ACC112 (cell line): ENCODE results near the gene KCNK6.

ENCODE experiments used
- H2AFZ ChIP-seq: fragments of 200-600 bp; sonication (generic); one replicate; pipeline ENCODE4 v1.6.0; 2017; ENCODE audit warnings: antibody characterized with exemption, low read length; ENCODE audit not compliant: unreplicated experiment
- H3K27ac ChIP-seq: fragments of 200-600 bp; sonication (generic); 2 replicates; pipeline ENCODE4 v1.5.1; 2014; ENCODE audit warnings: low read depth, mild to moderate bottlenecking, antibody characterized with exemption, low read length, moderate library complexity
- H3K27me3 ChIP-seq: fragments of 200-600 bp; sonication (generic); 2 replicates; pipeline ENCODE4 v1.6.1; 2014; ENCODE audit warnings: mild to moderate bottlenecking, antibody characterized with exemption, low read length, moderate library complexity, mixed read lengths; ENCODE audit not compliant: insufficient read depth
- H3K36me3 ChIP-seq: fragments of 200-600 bp; sonication (generic); 2 replicates; pipeline ENCODE4 v1.6.1; 2016; ENCODE audit warnings: mild to moderate bottlenecking, antibody characterized with exemption, low read length, moderate library complexity, mixed read lengths; ENCODE audit not compliant: insufficient read depth
- H3K4me1 ChIP-seq: fragments of 200-600 bp; sonication (generic); one replicate; pipeline ENCODE4 v1.6.1; 2016; ENCODE audit warnings: low read length, mixed read lengths; ENCODE audit not compliant: insufficient read depth, unreplicated experiment, control insufficient read depth
- H3K4me3 ChIP-seq: fragments of 200-600 bp; sonication (generic); 2 replicates; pipeline ENCODE4 v1.5.1; 2014; ENCODE audit warnings: mild to moderate bottlenecking, low read depth, low read length
- H3K79me2 ChIP-seq: fragments of 200-600 bp; sonication (generic); one replicate; pipeline ENCODE4 v1.6.0; 2016; ENCODE audit warnings: low read length; ENCODE audit not compliant: control insufficient read depth, unreplicated experiment, insufficient read depth

The KCNK6 gene

DNA sequence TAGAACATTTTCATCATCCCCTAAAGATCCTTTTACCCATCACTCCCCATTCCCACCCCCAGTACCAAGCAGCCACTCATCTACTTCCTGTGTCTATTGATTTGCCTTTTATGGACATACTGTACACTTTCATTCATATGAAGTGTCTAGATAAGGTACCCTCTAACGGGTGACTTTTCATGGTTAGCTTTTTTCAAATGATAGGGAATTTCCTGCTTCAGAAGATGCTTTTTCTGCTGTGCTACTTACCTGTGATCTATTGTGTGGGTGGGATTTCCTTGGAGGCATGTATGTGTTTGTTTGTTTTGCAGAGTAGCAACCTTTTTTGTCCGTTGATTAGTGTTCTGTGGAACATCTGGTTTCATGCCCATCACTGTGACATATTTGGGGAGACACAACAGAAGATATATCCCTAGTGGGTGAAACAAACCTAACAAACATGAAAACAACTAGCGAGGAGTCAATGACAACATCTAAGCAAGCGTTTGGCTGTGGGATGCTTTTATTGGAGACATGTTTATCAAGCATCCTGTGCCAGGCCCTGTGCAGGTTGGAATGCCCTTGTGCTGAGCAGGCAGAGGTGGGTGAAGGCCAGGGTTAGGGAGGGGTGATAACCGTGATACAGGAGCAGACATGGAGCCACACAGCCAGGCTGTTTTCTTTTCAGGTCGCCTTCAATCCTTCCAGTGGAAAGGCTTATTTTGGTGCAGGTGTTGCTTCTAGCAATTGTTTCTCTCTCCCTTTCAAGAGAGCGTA is 37.7 kb upstream of the KCNK6 start:
- Histone ChIP-seq H3K27ac (no peak overlapping the region), H3K4me3 (no peak overlapping the region), H3K79me2 (no peaks in the 10 kb centered on the region), H2AFZ (no peak overlapping the region), H3K27me3 (no peaks in the 10 kb centered on the region), H3K36me3 (no peaks in the 10 kb centered on the region), H3K4me1 (peaks cover 19% of the 10 kb centered on the region)

DNA sequence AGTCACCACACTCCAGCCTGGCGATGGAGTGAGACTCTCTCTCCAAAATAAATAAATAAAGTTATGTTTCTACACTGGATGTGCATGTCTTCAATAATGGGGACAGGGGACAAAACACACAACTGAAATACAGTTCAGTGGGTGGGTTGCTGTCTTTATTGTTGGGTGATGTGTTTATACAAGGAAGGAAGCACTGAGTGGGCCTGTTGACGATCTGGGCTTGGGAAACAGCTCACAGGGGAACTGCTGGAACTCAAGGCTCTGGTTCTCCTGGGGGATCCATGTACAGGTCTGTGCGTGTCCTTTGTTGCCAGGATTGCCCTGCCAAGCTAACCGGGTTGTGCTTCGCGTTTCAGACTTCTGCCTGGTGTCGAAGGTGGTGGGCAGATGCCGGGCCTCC is 36.4 kb upstream of the KCNK6 start:
- H3K27ac ChIP-seq: no peak overlapping the region
- no peak overlapping the region for H3K4me3 ChIP-seq
- H3K4me1 ChIP-seq: peaks cover 7% of the 10 kb centered on the region
- no peaks in the 10 kb centered on the region for H3K27me3 ChIP-seq
- H2AFZ ChIP-seq: no peak overlapping the region
- no peaks in the 10 kb centered on the region for H3K79me2 ChIP-seq
- H3K36me3 ChIP-seq: no peaks in the 10 kb centered on the region

DNA sequence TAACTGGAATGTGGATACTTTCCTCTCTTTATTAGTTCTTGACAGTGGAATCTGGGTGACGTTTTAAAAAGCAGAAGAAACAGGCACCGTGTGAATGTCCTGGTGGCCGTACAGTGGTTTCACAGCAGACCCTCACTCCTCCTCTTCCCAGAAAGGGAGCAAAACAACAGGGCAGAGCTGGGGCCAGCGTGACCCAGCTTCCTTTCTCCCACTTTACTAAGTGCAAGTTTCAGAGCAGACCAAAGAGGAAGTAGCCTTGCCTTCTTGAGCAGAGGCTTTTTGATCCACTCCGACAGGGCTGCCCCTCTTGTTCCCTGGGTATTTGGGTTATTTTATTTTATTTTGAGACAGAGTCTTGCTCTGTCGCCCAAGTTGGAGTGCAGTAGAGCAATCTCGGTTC is 35.2 kb upstream of the KCNK6 start:
- Histone ChIP-seq H3K79me2 (no peaks in the 10 kb centered on the region), H3K36me3 (no peaks in the 10 kb centered on the region), H3K27me3 (no peaks in the 10 kb centered on the region), H3K4me1 (peaks cover 3% of the 10 kb centered on the region), H3K27ac (no peak overlapping the region), H2AFZ (no peak overlapping the region), H3K4me3 (no peak overlapping the region)

DNA sequence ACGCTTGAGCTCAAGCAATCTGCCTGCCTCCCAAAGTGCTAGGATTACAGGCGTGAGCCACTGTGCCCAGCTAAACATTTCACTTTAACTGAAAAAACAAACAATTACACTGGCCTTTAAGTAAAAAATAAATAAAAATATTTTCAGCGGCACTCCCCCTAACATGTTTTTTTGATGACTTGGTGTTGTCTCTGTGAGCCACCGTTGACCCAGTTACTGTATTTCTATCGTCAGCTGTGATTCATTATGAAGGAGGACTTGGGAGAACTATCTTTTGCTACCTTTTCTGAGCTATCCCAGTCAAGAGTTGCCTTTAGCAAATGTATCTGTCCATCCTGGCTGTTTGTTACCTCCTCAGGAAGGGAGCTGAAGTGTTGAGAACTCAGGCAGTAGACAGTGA is 34.1 kb upstream of the KCNK6 start:
- H2AFZ ChIP-seq: no peak overlapping the region
- H3K79me2 ChIP-seq: no peaks in the 10 kb centered on the region
- H3K36me3 ChIP-seq: no peaks in the 10 kb centered on the region
- H3K27ac ChIP-seq: no peak overlapping the region
- no peaks in the 10 kb centered on the region for H3K27me3 ChIP-seq
- no peak overlapping the region for H3K4me3 ChIP-seq
- H3K4me1 ChIP-seq: peaks cover 9% of the 10 kb centered on the region

DNA sequence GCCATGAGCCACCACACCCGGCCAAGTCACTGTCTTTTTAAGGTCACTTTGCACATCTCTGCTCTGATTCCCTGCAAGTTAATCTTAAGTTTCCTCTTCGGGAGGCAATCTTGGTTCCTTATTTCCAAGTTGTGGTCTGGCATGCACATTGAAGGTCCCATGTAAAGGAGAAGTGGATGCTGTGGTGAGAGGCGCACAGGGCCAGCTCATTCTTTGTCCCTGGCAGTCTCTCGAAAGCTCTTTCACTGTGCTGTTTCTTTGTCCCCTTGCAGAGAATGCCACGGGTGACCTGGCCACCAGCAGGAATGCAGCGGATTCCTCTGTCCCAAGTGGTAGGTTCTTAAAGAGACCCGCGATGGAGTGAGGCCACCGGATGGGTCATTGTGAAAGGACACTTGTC is 32.0 kb upstream of the KCNK6 start:
- Histone ChIP-seq H3K4me1 (peaks cover 14% of the 10 kb centered on the region), H2AFZ (no peak overlapping the region), H3K27ac (no peak overlapping the region), H3K27me3 (no peaks in the 10 kb centered on the region), H3K4me3 (no peak overlapping the region), H3K36me3 (no peaks in the 10 kb centered on the region), H3K79me2 (no peaks in the 10 kb centered on the region)

DNA sequence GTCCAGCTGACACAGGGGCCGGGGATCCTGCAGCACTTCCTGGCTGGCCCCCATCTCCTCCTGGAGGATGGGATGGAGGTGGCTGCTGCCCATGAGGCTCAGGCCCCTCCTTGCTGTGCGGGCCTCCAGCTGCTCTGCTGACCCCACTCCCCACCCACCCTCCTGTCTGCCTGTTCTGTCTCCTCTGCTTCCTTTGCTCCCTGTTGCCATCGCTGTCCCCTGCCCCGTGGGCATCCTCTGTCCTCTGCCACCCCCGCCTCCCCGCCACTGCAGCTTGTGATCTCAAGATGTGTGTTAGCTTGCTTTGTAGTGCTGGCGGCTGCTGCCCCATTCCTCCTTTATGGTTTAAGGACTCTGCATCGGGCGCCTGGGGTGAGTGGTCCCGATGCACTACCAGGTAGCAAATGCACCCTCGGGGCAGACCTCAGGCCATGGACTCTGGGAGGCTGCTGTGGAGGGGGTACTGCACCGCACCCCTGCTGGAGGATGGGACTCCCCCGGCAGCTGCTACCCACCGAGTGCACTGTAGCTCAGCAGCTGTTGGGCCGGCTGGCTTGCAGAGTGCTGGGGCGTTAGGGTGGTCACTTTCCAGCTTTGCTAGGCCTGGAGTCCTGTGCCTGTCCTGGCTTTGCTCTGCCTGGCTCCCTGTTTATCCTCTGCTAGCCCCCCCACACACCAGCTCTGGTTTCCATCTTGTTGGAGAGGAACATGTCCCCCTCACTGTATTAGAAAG is 31.4 kb upstream of the KCNK6 start:
- no peak overlapping the region for H2AFZ ChIP-seq
- H3K4me1 ChIP-seq: peaks cover 14% of the 10 kb centered on the region
- no peaks in the 10 kb centered on the region for H3K27me3 ChIP-seq
- no peaks in the 10 kb centered on the region for H3K36me3 ChIP-seq
- H3K4me3 ChIP-seq: no peak overlapping the region
- no peaks in the 10 kb centered on the region for H3K79me2 ChIP-seq
- no peak overlapping the region for H3K27ac ChIP-seq

DNA sequence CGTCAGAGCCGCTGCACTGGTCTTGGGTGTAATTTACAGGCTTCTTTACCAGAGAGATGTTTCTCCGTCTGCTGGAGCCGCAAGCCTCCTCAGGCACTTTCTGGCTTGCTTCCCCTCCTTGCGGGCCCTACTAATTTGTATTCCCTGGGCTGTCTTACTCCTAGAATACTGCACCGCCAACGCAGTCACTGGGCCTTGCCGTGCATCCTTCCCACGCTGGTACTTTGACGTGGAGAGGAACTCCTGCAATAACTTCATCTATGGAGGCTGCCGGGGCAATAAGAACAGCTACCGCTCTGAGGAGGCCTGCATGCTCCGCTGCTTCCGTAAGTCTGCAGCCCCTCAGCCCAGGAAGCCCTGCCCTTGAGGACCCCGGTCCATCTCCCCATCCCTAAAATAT is 29.7 kb upstream of the KCNK6 start:
- peak overlapping the region; percentile 38; the same call in 1 of the 2 replicates for H3K27ac ChIP-seq
- no peaks in the 10 kb centered on the region for H3K36me3 ChIP-seq
- no peak overlapping the region for H3K4me3 ChIP-seq
- peaks cover 14% of the 10 kb centered on the region for H3K4me1 ChIP-seq
- H3K27me3 ChIP-seq: no peaks in the 10 kb centered on the region
- H3K79me2 ChIP-seq: no peaks in the 10 kb centered on the region
- no peak overlapping the region for H2AFZ ChIP-seq

DNA sequence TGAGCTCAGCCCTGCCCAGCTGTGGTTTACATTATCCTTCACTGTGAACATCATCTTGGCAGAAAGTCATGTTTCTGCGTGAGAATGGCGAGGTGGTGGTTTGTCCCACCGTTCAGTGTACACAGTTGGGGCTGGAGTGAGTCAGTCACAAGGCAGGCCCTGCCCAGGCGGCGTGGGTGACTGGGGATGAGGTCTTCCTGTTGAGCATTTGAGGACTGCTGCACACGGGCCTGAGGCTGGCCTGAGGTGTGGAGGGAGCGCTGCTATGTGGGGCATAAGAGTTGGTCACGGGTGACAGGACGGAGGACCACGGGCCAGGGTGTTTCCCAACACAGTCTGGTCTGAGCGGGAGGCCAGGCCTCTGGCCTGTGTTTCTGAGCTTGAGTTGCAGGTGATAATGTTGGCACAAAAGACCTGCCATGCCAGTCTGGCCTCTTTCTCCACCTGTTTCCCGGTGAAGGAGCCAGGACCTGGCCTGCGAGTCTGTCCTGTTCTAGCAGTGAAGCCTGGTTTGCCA is 29.0 kb upstream of the KCNK6 start:
- peak overlapping the region; percentile 38; the same call in 1 of the 2 replicates for H3K27ac ChIP-seq
- H2AFZ ChIP-seq: peak overlapping the region; percentile 23
- no peaks in the 10 kb centered on the region for H3K27me3 ChIP-seq
- peaks cover 13% of the 10 kb centered on the region for H3K4me1 ChIP-seq
- H3K36me3 ChIP-seq: no peaks in the 10 kb centered on the region
- H3K79me2 ChIP-seq: no peaks in the 10 kb centered on the region
- H3K4me3 ChIP-seq: no peak overlapping the region

DNA sequence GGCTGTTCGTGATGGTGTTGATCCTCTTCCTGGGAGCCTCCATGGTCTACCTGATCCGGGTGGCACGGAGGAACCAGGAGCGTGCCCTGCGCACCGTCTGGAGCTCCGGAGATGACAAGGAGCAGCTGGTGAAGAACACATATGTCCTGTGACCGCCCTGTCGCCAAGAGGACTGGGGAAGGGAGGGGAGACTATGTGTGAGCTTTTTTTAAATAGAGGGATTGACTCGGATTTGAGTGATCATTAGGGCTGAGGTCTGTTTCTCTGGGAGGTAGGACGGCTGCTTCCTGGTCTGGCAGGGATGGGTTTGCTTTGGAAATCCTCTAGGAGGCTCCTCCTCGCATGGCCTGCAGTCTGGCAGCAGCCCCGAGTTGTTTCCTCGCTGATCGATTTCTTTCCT is 27.8 kb upstream of the KCNK6 start:
- peaks cover 10% of the 10 kb centered on the region for H3K4me1 ChIP-seq
- H3K27me3 ChIP-seq: no peaks in the 10 kb centered on the region
- H2AFZ ChIP-seq: no peak overlapping the region
- no peak overlapping the region for H3K27ac ChIP-seq
- H3K79me2 ChIP-seq: no peaks in the 10 kb centered on the region
- H3K4me3 ChIP-seq: no peak overlapping the region
- H3K36me3 ChIP-seq: no peaks in the 10 kb centered on the region

DNA sequence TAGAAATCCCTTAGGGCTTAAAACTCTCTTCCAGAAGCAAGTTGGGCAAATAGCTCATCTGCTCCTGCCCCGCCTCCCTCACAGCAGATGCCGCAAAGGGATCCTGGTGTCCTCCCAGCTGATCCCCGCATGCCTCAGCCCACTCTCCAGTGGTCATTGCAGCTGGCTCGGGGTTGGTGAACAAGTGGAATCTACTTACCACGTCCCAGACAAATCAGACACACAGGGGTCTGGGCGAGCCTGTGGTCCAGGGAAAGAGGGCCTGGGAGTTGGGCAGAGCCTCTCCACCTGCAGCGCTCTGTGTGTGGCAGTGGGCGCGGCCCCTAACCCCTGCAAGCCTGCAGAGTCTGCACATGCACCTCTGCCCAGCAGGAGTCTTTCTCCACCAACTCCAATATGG is 26.4 kb upstream of the KCNK6 start:
- Histone ChIP-seq H3K4me3 (no peak overlapping the region), H3K27me3 (no peaks in the 10 kb centered on the region), H3K4me1 (peaks cover 10% of the 10 kb centered on the region), H2AFZ (no peak overlapping the region), H3K79me2 (no peaks in the 10 kb centered on the region), H3K27ac (no peak overlapping the region), H3K36me3 (no peaks in the 10 kb centered on the region)

DNA sequence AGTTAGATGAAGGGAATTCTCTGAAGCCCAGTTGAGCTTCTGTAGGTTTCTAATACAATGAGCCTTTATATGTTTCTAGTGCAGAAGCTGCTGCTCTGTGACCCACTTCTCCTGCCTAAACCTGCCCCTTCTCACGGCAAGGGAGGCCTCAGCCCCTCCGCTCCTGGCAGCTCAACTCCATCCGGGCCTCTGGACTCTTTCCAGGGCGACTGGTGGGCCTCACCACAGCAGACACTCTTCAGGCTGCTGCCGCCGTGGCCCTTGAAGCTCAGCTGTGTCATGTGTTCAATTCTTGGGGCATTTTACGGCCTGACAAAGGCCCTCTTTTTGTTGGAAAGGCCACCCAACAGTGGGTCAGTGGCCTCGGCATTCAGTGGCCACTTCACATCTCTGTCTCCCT is 25.6 kb upstream of the KCNK6 start:
- Histone ChIP-seq H3K79me2 (no peaks in the 10 kb centered on the region), H2AFZ (no peak overlapping the region), H3K4me1 (peaks cover 10% of the 10 kb centered on the region), H3K27ac (no peak overlapping the region), H3K36me3 (no peaks in the 10 kb centered on the region), H3K27me3 (no peaks in the 10 kb centered on the region), H3K4me3 (no peak overlapping the region)
